H1 (cell line): ENCODE data around the gene LIPI. TPM values are rescaled to one million over a fixed set of nuclear protein-coding genes. Genes with fewer than 3 reads are reported as not detected.

Source experiments
- CTCF ChIA-PET: fragments of 300-600 bp; sonication (Branson Sonifier 250); formaldehyde crosslinking; loops from one replicate; lab custom pipeline; 2021; ENCODE audit not compliant: partially characterized antibody; lab: Charles Lee
- POLR2A ChIA-PET: fragments of 300-600 bp; sonication (Branson Sonifier 250); formaldehyde crosslinking; loops from one replicate; lab custom pipeline; 2021; ENCODE audit warnings: inconsistent platforms; ENCODE audit not compliant: partially characterized antibody; lab: Charles Lee
- DNase-seq, 2 experiments: peaks; one replicate each; pipeline versions ENCODE4 v3.0.0 to v3.0.0-alpha.2; 2010 to 2022; ENCODE audit warnings: low spot score in 2 of 2, low read depth in 1 of 2, mixed read lengths in 1 of 2
- FAIRE-seq: peaks from 2 replicates; lab custom pipeline; 2011; peaks lifted over from hg19 to GRCh38; lab: Jason Lieb, UNC
- H2AFZ ChIP-seq: 2 replicates; pipeline ENCODE4 v1.8.1; 2012; ENCODE audit warnings: low read length, inconsistent platforms
- H2AK5ac ChIP-seq: 2 replicates; pipeline ENCODE4 v1.6.1; 2013; ENCODE audit warnings: low read depth, low read length
- H2BK120ac ChIP-seq: replicated peaks from 2 replicates; pipeline ENCODE3; 2013; ENCODE audit warnings: low read depth, low read length, inconsistent platforms
- H2BK12ac ChIP-seq: 2 replicates; pipeline ENCODE4 v1.6.1; 2013; ENCODE audit warnings: low read depth, low read length
- H2BK15ac ChIP-seq: 2 replicates; pipeline ENCODE4 v1.6.1; 2013; ENCODE audit warnings: low read length
- H2BK20ac ChIP-seq: 2 replicates; pipeline ENCODE4 v1.6.1; 2013; ENCODE audit warnings: low read length
- H2BK5ac ChIP-seq: 2 replicates; pipeline ENCODE4 v1.6.1; 2013; ENCODE audit warnings: low read depth, low read length
- H3K14ac ChIP-seq: 2 replicates; pipeline ENCODE4 v1.6.1; 2013; ENCODE audit warnings: inconsistent platforms; ENCODE audit not compliant: insufficient read length
- H3K18ac ChIP-seq: 2 replicates; pipeline ENCODE4 v1.6.1; 2013; ENCODE audit warnings: low read length; ENCODE audit errors: extremely low read depth
- H3K23ac ChIP-seq: 2 replicates; pipeline ENCODE4 v1.6.1; 2013; ENCODE audit warnings: inconsistent platforms; ENCODE audit not compliant: insufficient read length
- H3K23me2 ChIP-seq: 2 replicates; pipeline ENCODE4 v1.6.1; 2013; ENCODE audit warnings: low read depth, low read length
- H3K27ac ChIP-seq: 2 replicates; pipeline ENCODE4 v1.6.1; 2011; ENCODE audit warnings: low read depth, low read length, inconsistent platforms
- H3K27me3 ChIP-seq, 4 experiments: replicated peaks in 1 of 4; 1 replicate in 1 of 4; 2 replicates in 3 of 4; pipeline versions ENCODE4 v1.6.1 to v1.8.1; 2011 to 2013; ENCODE audit warnings: low read length in 3 of 4, mild to moderate bottlenecking in 3 of 4, inconsistent platforms in 2 of 4, mixed read lengths in 2 of 4, moderate library complexity in 1 of 4; ENCODE audit not compliant: control insufficient read depth in 3 of 4, insufficient read depth in 3 of 4; ENCODE audit errors: extremely low read depth in 1 of 4
- H3K36me3 ChIP-seq, 4 experiments: 2 replicates each; pipeline versions ENCODE4 v1.6.1 to v1.8.1; 2011 to 2013; ENCODE audit warnings: mild to moderate bottlenecking in 4 of 4, low read length in 3 of 4, moderate library complexity in 2 of 4, control low read depth in 1 of 4, inconsistent platforms in 1 of 4; ENCODE audit not compliant: insufficient read depth in 4 of 4, control insufficient read depth in 2 of 4
- H3K4ac ChIP-seq: replicated peaks from 2 replicates; pipeline ENCODE3; 2013; ENCODE audit warnings: low read length, low read depth, mixed read lengths, inconsistent platforms; ENCODE audit not compliant: insufficient read length
- H3K4me1 ChIP-seq, 4 experiments: replicated peaks in 1 of 4; 1 replicate in 1 of 4; 2 replicates in 3 of 4; pipeline versions ENCODE4 v1.6.1 to v1.8.1; 2011 to 2013; ENCODE audit warnings: low read length in 3 of 4, inconsistent platforms in 2 of 4, mixed read lengths in 1 of 4; ENCODE audit not compliant: insufficient read depth in 4 of 4, control insufficient read depth in 3 of 4
- H3K4me2 ChIP-seq, 2 experiments: 2 replicates each; pipeline versions ENCODE4 v1.6.1 to v1.8.1; 2011 to 2013; ENCODE audit warnings: low read depth in 2 of 2, low read length in 2 of 2, control low read depth in 1 of 2, inconsistent platforms in 1 of 2, mild to moderate bottlenecking in 1 of 2; ENCODE audit not compliant: insufficient read depth in 1 of 2
- H3K4me3 ChIP-seq, 4 experiments: fragments of 200-600, 300-600 bp in 1 of 4; sonication (generic), shearing (Covaris generic), sonication (Bioruptor Twin) in 1 of 4; 2 replicates each; pipeline versions ENCODE4 v1.5.1 to v1.8.1; 2011 to 2016; ENCODE audit warnings: low read length in 4 of 4, low read depth in 3 of 4, control low read depth in 2 of 4, inconsistent platforms in 2 of 4, mild to moderate bottlenecking in 2 of 4, mixed read lengths in 1 of 4, moderate library complexity in 1 of 4; ENCODE audit not compliant: insufficient read depth in 2 of 4; ENCODE audit errors: extremely low read depth in 1 of 4
- H3K56ac ChIP-seq: replicated peaks from 2 replicates; pipeline ENCODE3; 2013; ENCODE audit warnings: low read depth, mild to moderate bottlenecking, mixed read lengths, low read length, inconsistent platforms; ENCODE audit not compliant: insufficient read length
- H3K79me1 ChIP-seq: 2 replicates; pipeline ENCODE4 v1.6.1; 2013; ENCODE audit warnings: low read depth, low read length, control low read depth
- H3K79me2 ChIP-seq, 2 experiments: 2 replicates each; pipeline versions ENCODE4 v1.6.1 to v1.8.1; 2012 to 2013; ENCODE audit warnings: low read length in 2 of 2, mild to moderate bottlenecking in 2 of 2, inconsistent platforms in 1 of 2; ENCODE audit not compliant: insufficient read depth in 2 of 2, control insufficient read depth in 1 of 2
- H3K9ac ChIP-seq, 4 experiments: replicated peaks in 1 of 4; 1 replicate in 1 of 4; 2 replicates in 3 of 4; pipeline versions ENCODE4 v1.6.1 to v1.8.1; 2011 to 2013; ENCODE audit warnings: low read depth in 3 of 4, low read length in 3 of 4, control low read depth in 2 of 4, mild to moderate bottlenecking in 2 of 4, moderate library complexity in 2 of 4, inconsistent platforms in 1 of 4; ENCODE audit errors: extremely low read depth in 1 of 4
- H3K9me3 ChIP-seq, 2 experiments: 2 replicates each; pipeline versions ENCODE4 v1.6.1 to v1.8.1; 2012 to 2013; ENCODE audit warnings: mild to moderate bottlenecking in 2 of 2, moderate library complexity in 2 of 2, control low read depth in 1 of 2, inconsistent platforms in 1 of 2, low read depth in 1 of 2, low read length in 1 of 2, mixed read lengths in 1 of 2; ENCODE audit not compliant: insufficient read depth in 2 of 2
- H4K20me1 ChIP-seq, 2 experiments: replicated peaks in 1 of 2; 2 replicates each; pipeline versions ENCODE3 to v1.8.1; 2011 to 2013; ENCODE audit warnings: inconsistent platforms in 2 of 2, low read length in 2 of 2, mild to moderate bottlenecking in 1 of 2; ENCODE audit not compliant: insufficient read depth in 2 of 2, control insufficient read depth in 1 of 2
- H4K5ac ChIP-seq: 2 replicates; pipeline ENCODE4 v1.6.1; 2013; ENCODE audit warnings: low read length, low read depth, mixed read lengths, inconsistent platforms; ENCODE audit not compliant: insufficient read length
- H4K8ac ChIP-seq: 2 replicates; pipeline ENCODE4 v1.8.0; 2013; ENCODE audit warnings: mild to moderate bottlenecking, moderate library complexity, low read length, inconsistent platforms; ENCODE audit not compliant: insufficient read depth; ENCODE audit errors: extremely low read depth
- H4K91ac ChIP-seq: replicated peaks from 2 replicates; pipeline ENCODE3; 2013; ENCODE audit warnings: low read length, mixed read lengths, inconsistent platforms; ENCODE audit not compliant: insufficient read length
- CREB1 ChIP-seq: IDR thresholded peaks from 2 replicates; pipeline ENCODE4 v1.6.1; 2012; ENCODE audit warnings: inconsistent platforms
- EP300 ChIP-seq, 2 experiments: IDR thresholded peaks; 1 replicate in 1 of 2; 2 replicates in 1 of 2; pipeline ENCODE4 v1.6.1; 2011 to 2012; ENCODE audit warnings: low read depth in 2 of 2, low read length in 2 of 2, mild to moderate bottlenecking in 2 of 2, borderline replicate concordance in 1 of 2, inconsistent platforms in 1 of 2, moderate library complexity in 1 of 2
- SAP30 ChIP-seq: fragments of 300-600 bp; sonication (generic); IDR thresholded peaks from 2 replicates; pipeline ENCODE4 v1.7.1; 2012; ENCODE audit warnings: low read length, moderate library complexity, mild to moderate bottlenecking, inconsistent platforms; ENCODE audit not compliant: insufficient read depth, insufficient replicate concordance
- WGBS, 2 experiments: shearing (Covaris generic) in 1 of 2; methylation state at CpG; one replicate each; pipeline versions ENCODE4 v1.1.6 to v1.1.7; 2013 to 2015; ENCODE audit warnings: low lambda C conversion rate in 2 of 2, mixed read lengths in 2 of 2, inconsistent platforms in 1 of 2, low coverage in 1 of 2, missing lambda C conversion rate in 1 of 2; ENCODE audit not compliant: insufficient replicate concordance in 2 of 2, insufficient coverage in 1 of 2, insufficient read length in 1 of 2; ENCODE audit errors: extremely low coverage in 1 of 2, missing lambda C conversion rate in 1 of 2; 5-methylcytosine and 5-hydroxymethylcytosine counted together
- polyA plus RNA-seq, 7 experiments: library from polyadenylated mRNA; depleted of rRNA in 3 of 7; stranded (reverse) in 5 of 7; unstranded in 2 of 7; fragments of >200 nt in 5 of 7; fragments of 200-250 nt in 2 of 7; gene quantifications; 1 replicate in 5 of 7; 2 replicates in 1 of 7; 4 replicates in 1 of 7; pipeline versions ENCODE4 v1.2.1 to v1.2.3, GENCODE V29; 2011 to 2013; ENCODE audit warnings: missing spikeins in 2 of 7, mixed read lengths in 2 of 7
- total RNA-seq: library from RNA; stranded (reverse); fragmentation: NEBNext Ultra II Directional; extraction: Animal tissue kit (Norgen Biotek cat#: 25700); gene quantifications from 2 replicates; pipeline ENCODE4 v1.2.1, GENCODE V29; 2021
- TF ChIP-seq, protein P1 (sequence below): IDR thresholded peaks from 2 replicates; pipeline ENCODE4 v1.6.1; 2012; ENCODE audit warnings: inconsistent platforms

LIPI gene
- total and polyA plus RNA-seq, 2 of the 8 experiments (the other 6 are each of a cell fraction or from before 2014, with no cell fraction given), result not detected

DNA sequence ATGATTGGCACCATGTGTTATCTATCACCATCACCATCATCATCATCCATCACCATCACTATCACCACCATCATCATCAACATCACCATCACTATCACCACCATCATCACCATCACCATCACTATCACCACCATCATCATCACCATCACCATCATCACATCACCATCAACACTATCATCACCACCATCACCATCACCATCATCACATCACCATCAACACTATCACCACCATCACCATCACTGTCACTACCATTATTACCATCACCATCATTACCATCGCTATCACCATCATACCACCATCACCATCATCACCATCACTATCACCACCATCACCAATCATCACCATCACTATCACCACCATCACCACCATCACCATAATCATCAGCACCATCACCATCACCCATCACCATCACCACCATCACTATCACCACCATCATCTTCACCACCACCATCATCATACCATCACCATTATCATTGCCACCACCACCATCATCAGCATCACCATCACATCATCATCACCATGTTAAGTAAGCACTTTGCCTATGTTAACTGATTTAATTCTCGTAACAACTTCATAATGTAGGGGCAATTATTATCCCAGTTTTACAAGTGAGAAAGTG lies 112.8 kb downstream of the LIPI start:
- 80% methylated on average over 2 of the region's 2 CpGs; no CpG with 5 or more reads in 1 of the 2 experiments for WGBS, 2 experiments
- no peaks in the 10 kb centered on the region for H3K27me3 ChIP-seq
- no peak for FAIRE-seq
- H3K4me3 ChIP-seq, result no peak overlapping the region
- peaks cover 0 to 4% of the 10 kb centered on the region in 2 experiments for H4K20me1 ChIP-seq
- H3K79me2 ChIP-seq, result no peaks in the 10 kb centered on the region
- TF ChIP-seq, protein P1, sequence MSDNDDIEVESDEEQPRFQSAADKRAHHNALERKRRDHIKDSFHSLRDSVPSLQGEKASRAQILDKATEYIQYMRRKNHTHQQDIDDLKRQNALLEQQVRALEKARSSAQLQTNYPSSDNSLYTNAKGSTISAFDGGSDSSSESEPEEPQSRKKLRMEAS, result no peak
- TF ChIP-seq SAP30 (no peak), EP300 (IDR thresholded peaks at IDR 0.05; ENCODE audit: borderline replicate concordance in 1 of 2, low read depth in 2 of 2, low read length in 2 of 2) (no peak), CREB1 (no peak)
- no peaks in the 10 kb centered on the region for H3K9me3 ChIP-seq
- H2BK5ac ChIP-seq, result no peak overlapping the region; the same call in 1 of the 2 replicates
- H2AFZ ChIP-seq, result no peak overlapping the region
- no peak overlapping the region for H4K5ac ChIP-seq
- peak overlapping the region; percentile 46 for H3K56ac ChIP-seq
- no peaks in the 10 kb centered on the region for H3K4me1 ChIP-seq
- peaks cover 6% of the 10 kb centered on the region; the same call in 1 of the 2 replicates for H3K23me2 ChIP-seq
- no peak overlapping the region for H3K4me2 ChIP-seq
- no peak overlapping the region for H3K9ac ChIP-seq
- no peak overlapping the region for H3K18ac ChIP-seq
- H2BK20ac ChIP-seq, result no peak overlapping the region
- no peak overlapping the region for H3K14ac ChIP-seq
- ChIA-PET CTCF (no interaction called here), POLR2A (no interaction called here)
- H3K79me1 ChIP-seq, result no peaks in the 10 kb centered on the region
- no peak overlapping the region for H4K91ac ChIP-seq
- no peak for DNase-seq
- H3K36me3 ChIP-seq, result peaks cover 0 to 7% (median 5%) of the 10 kb centered on the region in 4 experiments; a peak in 2 of 8 replicates
- no peak overlapping the region; the same call in 1 of the 2 replicates for H2AK5ac ChIP-seq
- H2BK120ac ChIP-seq, result no peak overlapping the region
- H3K23ac ChIP-seq, result no peak overlapping the region
- no peak overlapping the region for H2BK15ac ChIP-seq
- H2BK12ac ChIP-seq, result no peak overlapping the region
- H4K8ac ChIP-seq, result no peak overlapping the region
- H3K27ac ChIP-seq, result no peak overlapping the region
- no peak overlapping the region for H3K4ac ChIP-seq
